ENCODE measurements around the gene NIPA2.

NIPA2 gene

GRCh38 chr15:22890296-22890695 is 51.8 kb downstream of the NIPA2 start:
- Histone ChIP-seq H3K36me3 (replicated peaks) (peaks cover 16% of the 10 kb centered on the region), H3K4me3 (ENCODE audit: low read depth, low read length) (no peak overlapping the region), H3K27me3 (replicated peaks) (no peaks in the 10 kb centered on the region), H3K27ac (no peak overlapping the region)
- in situ Hi-C loops (cut with HindIII; ENCODE audit: low pct_ligation_motif_present, low sequenced_read_pairs), result no loop called here
- no peak for DNase-seq
- no peak for TF ChIP-seq CTCF (IDR thresholded peaks at IDR 0.05; ENCODE audit: low read depth, low read length, missing control alignments)

GRCh38 chr15:22891426-22892210 is 53.2 kb downstream of the NIPA2 start:
- Histone ChIP-seq H3K27ac (no peak overlapping the region), H3K27me3 (replicated peaks) (no peaks in the 10 kb centered on the region), H3K36me3 (replicated peaks) (peaks cover 19% of the 10 kb centered on the region), H3K4me3 (ENCODE audit: low read depth, low read length) (no peak overlapping the region)
- DNase-seq, result no peak
- in situ Hi-C loops (cut with HindIII; ENCODE audit: low pct_ligation_motif_present, low sequenced_read_pairs), result no loop called here
- TF ChIP-seq CTCF (IDR thresholded peaks at IDR 0.05; ENCODE audit: low read depth, low read length, missing control alignments), result no peak

GRCh38 chr15:22892333-22892732 is 53.9 kb downstream of the NIPA2 start:
- H3K36me3 ChIP-seq (replicated peaks), result peaks cover 19% of the 10 kb centered on the region

GRCh38 chr15:22893081-22893480 is 54.6 kb downstream of the NIPA2 start:
- no peak overlapping the region for H3K27ac ChIP-seq
- no peak for DNase-seq
- peaks cover 24% of the 10 kb centered on the region for H3K36me3 ChIP-seq (replicated peaks)
- no peak for TF ChIP-seq CTCF (IDR thresholded peaks at IDR 0.05; ENCODE audit: low read depth, low read length, missing control alignments)
- H3K27me3 ChIP-seq (replicated peaks), result no peaks in the 10 kb centered on the region
- in situ Hi-C loops (cut with HindIII; ENCODE audit: low pct_ligation_motif_present, low sequenced_read_pairs), result no loop called here
- H3K4me3 ChIP-seq (ENCODE audit: low read depth, low read length), result no peak overlapping the region

More at GRCh38 chr15:22892333-22892732, 53.9 kb downstream of the NIPA2 start:
- no peak for DNase-seq
- TF ChIP-seq CTCF (IDR thresholded peaks at IDR 0.05; ENCODE audit: low read depth, low read length, missing control alignments), result no peak
- in situ Hi-C loops (cut with HindIII; ENCODE audit: low pct_ligation_motif_present, low sequenced_read_pairs), result no loop called here
- H3K27me3 ChIP-seq (replicated peaks), result no peaks in the 10 kb centered on the region
- H3K4me3 ChIP-seq (ENCODE audit: low read depth, low read length), result no peak overlapping the region
- H3K27ac ChIP-seq, result no peak overlapping the region

- Histone ChIP-seq H3K36me3 (replicated peaks) (peaks cover 24% of the 10 kb centered on the region), H3K4me3 (ENCODE audit: low read depth, low read length) (no peak overlapping the region), H3K27ac (no peak overlapping the region), H3K27me3 (replicated peaks) (no peaks in the 10 kb centered on the region)
- DNase-seq, result no peak
- in situ Hi-C loops (cut with HindIII; ENCODE audit: low pct_ligation_motif_present, low sequenced_read_pairs), result no loop called here
- no peak for TF ChIP-seq CTCF (IDR thresholded peaks at IDR 0.05; ENCODE audit: low read depth, low read length, missing control alignments)
Measured at GRCh38 chr15:22893881-22894280, 55.4 kb downstream of the NIPA2 start.
